Endometrial microvascular endothelial cells (primary cell): ENCODE data around the gene ELOVL2. TPM values are rescaled to one million over a fixed set of nuclear protein-coding genes. Genes with fewer than 3 reads are reported as not detected.
"Not testable (repeated sequence)": the region's sequence is repeated elsewhere in the genome, so short reads cannot be mapped to it uniquely, and the experiment has no call there.

Source experiments
- in situ Hi-C: cut with HindIII; loops from 2 replicates; pipeline ENCODE4 v1.10.0; 2017; ENCODE audit warnings: low sequenced_read_pairs, low pct_unique_long_range_greater_than_20kb; ENCODE audit errors: inconsistent ontology term
- total RNA-seq: library from RNA; depleted of rRNA; stranded (reverse); fragments of >200 nt; gene quantifications from one replicate; pipeline ENCODE4 v1.2.3, GENCODE V29; 2015; ENCODE audit errors: inconsistent ontology term

Gene ELOVL2, protein sequence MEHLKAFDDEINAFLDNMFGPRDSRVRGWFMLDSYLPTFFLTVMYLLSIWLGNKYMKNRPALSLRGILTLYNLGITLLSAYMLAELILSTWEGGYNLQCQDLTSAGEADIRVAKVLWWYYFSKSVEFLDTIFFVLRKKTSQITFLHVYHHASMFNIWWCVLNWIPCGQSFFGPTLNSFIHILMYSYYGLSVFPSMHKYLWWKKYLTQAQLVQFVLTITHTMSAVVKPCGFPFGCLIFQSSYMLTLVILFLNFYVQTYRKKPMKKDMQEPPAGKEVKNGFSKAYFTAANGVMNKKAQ
- not detected for total RNA-seq

DNA sequence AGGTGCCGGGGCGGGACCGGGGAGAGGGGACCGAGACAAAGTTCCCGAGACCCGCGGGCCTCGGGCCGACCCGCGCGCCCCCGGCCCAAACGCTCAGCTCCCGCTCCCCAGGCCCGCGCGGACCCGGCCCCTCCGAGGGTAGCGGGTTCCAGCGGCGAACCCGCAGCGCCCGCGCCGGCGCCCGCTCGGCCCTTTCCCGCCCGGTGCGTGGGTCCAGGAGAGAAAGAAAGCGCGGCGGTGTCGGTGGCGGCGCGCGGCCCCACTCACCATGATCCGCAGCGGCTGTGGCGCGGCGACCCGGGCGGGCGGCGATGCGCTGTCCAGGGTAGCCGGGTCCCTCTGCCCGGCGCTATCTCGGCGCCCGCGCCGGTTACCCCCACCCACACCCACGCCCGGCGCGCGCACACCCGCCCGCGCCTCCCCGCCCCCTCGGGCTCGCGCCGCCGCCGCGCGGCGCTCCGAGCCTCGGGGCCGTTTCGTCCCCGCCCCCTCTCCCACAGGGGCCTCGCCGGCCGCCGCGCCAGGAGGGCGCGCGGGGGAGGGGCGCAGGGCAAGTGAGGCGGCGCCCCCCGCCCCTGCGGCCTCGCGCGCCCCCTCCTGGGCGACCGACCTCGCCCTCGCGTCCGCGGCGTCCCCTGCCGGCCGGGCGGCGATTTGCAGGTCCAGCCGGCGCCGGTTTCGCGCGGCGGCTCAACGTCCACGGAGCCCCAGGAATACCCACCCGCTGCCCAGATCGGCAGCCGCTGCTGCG, at the start of gene ELOVL2:
TSS of gene ELOVL2 (minus strand) at position 345 of the 751 bp plus-strand sequence. CDS start at position 270, 75 bp downstream.
- in situ Hi-C loops: no loop called here

DNA sequence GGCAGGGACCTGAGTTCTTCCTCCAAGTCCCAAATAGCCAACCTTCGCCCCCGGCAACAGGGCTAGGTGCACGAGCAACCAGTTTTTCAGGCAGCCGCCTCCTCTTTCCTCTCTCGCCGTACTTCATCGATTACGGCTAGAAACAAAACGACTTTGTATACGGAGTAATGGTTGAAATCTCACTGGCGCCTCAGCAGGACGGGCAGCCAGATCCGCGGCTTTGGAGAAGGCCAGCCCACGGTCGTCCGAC, 49.2 kb upstream of the ELOVL2 start:
- in situ Hi-C loops: no loop called here

DNA sequence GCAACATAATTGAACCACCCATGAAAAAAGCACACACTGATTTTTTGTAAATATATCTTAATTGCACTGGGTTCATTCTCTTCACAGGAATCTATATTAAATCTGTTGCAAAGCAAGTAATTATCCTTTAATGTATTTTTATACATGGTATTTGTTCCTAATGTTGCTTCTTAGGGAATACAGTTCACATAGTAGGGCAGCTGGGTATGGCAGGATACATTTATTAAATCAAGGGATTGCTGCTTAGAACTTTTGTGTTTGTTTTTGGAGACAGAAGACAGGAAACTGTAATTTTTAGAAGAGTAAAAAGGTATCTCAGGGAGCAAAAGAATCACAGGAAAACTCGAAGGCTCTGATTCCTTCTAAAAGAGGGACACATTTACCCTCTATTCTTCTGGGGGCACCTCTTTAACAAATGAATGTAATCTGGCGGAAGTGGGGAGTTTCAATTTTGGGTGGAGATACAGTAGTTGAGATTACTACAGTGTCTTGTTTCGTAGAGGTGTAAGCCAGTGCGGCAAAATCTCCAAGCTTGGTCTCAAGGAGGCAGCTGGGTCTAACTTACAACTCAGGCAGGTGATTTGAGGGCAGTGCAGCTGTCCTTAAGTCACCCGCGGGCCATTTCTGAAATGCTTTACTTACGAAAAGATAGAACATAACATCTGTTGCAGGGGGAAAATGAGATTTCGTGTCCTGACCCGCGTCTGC, 48.7 kb upstream of the ELOVL2 start:
- in situ Hi-C loops: no loop called here

DNA sequence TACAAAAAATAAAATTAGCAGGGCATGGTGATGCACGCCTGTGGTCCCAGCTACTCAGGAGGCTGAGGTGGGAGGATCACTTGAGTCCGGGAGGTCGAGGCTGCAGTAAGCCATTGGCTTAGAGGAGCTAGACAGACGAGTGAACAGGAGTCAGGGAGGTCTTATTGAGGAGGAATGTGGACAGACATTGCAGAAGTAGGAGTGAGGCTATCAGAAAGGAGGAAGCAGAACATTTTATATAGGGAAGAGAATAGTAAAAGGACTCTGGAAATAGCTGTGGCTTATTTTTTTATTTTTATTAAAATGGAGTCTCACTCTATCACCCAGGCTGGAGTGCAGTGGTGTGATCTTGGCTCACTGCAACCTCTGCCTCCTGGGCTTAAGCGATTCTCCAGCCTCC, 47.0 kb upstream of the ELOVL2 start:
- in situ Hi-C loops: not testable (repeated sequence)

DNA sequence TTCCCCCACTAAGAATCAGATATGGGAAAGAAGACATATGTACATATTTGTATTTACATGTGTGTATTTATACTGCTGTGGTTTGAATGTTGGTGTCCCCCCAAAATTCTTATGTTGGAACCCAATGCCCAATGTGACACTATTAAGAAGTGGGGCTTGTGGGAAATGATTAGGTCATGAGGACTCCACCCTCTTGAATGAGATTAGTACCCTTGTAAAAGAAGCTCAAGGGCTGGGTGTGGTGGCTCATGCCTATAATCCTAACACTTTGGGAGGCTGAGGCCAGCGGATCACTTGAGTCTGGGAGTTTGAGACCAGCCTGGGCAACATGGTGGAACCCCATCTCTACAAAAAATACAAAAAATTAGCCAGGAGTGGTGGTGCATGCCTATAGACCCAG, 45.6 kb upstream of the ELOVL2 start:
- in situ Hi-C loops: no loop called here

DNA sequence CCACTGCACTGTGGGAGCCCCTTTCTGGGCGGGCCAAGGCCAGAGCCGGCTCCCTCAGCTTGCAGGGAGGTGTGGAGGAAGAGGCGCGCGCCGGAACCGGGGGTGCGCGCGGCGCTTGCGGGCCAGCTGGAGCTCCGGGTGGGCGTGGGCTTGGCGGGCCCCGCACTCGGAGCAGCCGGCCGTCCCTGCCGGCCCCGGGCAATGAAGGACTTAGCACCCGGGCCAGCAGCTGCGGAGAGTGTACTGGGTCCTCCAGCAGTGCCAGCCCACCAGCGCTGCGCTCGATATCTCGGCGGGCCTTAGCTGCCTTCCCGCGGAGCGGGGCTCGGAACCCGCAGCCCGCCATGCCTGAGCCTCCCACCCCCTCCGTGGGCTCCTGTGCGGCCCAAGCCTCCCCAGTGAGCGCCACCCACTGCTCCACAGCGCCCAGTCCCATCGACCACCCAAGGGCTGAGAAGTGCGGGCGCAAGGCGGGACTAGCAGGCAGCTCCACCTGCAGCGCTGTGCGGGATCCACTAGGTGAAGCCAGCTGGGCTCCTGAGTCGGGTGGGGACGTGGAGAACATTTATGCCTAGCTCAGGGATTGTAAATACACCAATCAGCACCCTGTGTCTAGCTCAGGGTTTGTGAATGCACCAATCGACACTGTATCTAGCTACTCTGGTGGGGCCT, 43.2 kb upstream of the ELOVL2 start:
- in situ Hi-C loops: not testable (repeated sequence)

DNA sequence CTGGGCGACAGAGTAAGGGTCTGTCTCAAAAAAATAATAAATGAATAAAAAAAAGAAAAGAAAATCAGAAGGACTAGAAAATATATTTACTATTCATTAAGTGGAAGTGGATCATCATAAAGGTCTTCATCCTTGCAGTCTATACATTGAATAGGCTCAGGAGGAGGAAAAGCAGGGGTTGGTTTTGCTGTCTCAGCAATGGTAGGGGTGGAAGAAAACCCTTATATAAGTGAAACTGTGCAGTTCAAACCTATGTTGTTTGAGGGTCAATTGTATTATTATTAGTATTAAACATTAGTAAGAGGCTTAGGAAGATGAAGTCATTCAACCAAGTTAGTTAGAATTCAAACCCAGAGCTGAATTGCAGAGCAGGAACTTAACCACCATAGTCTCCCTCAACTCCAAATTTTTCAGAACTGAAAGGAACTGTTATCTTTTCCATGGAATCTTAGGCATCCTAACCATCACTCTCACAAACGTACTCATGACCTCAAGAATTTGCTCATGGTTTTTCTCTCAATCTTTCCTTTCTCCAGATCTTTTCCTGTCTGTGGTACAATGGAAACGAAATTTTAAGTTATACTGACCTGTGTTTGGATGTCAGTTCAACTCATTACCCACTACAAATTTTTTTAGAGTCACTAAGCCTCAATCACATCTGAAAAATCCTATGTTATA, 41.8 kb upstream of the ELOVL2 start:
- in situ Hi-C loops: no loop called here

DNA sequence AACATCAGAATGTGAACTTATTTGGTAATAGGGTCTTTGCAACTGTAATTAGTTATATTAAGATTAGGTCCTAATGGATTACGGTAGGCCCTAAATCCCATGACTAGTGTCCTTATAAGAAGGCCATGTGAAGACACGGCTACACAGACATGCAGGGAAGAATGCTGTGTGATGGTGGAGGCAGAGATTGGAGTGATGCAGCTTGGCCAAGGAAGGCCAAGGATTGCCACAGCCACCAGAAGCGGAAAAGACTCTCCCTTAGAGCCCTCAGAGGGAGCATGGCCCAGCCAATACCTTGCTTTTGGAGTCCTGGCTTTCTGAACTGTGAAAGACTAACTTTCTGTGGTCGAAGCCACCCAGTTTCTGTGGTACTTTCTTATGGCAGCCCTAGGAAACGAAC, 39.9 kb upstream of the ELOVL2 start:
- in situ Hi-C loops: no loop called here

DNA sequence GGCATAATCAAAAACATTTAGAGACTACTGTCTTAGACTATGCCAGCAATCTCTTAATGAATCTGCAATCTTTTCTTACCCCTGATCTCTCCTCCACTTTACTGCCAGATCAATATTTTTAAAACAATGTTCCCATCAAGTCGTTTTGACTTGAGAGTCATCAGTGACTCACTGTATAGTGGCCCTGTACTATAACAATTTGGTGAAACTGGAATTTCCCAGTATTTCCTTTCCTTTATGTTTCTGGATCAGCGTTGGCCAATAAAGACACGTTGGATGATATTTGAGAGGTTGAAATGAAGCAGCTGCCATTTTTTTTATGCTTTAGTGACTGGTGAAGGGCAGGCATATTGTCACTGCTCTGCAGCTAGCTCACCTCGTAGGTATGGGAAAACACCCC, 39.4 kb upstream of the ELOVL2 start:
- in situ Hi-C loops: no loop called here

DNA sequence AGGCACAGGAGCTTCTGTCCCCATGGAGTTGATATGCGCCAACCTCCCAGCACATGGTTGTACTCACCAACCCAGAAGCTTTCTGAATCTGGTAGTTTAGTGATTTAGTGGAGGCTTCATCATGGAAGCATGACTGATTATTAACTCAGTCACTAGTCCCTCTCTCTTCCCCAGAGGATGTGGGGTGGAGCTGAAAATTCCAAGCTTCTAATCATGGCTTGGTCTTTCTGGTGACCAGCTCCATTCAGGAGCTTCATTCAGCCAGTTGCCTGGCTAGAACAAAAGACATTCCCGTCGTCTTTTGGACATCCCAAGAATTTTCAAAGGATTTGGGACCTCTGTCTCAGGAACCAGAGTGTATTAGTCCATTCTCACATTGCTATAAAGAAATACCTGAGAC, 36.2 kb upstream of the ELOVL2 start:
- in situ Hi-C loops: no loop called here

DNA sequence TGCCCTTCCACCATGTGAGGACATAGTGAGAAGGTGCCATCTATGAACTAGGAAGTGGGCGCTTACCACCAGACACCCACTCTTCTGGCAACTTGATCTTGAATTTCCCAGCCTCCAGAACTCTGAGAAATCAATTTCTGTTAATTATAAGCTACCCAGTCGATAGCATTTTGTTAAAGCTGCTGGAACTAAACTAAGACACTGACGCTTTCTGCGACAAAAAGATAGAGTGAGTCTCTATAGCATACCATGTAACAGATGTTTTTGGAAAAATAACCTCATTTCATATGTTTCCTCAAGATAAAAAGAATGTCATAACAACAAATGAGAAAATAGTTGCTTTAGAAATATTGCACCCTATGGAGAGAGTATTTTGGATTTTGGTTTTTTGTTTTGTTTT, 34.2 kb upstream of the ELOVL2 start:
- in situ Hi-C loops: no loop called here

DNA sequence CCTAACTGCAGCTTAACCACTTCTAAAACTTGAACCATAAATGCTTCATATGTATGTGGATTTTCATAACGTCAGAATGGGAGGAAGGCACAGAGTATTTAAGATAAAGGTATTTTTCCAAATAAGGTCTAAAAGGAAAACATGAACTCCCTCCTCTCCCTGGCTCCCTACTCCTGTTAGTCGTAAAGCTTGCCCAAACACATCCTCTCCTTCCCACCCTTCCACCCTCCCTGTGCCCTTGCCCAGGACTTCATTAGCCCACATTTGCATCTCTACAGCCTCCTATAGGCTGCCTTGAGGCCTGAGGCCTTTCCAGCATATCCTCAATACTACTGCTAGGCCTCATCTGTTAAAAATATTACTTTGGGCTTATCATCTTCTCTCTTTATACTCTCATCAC, 32.4 kb upstream of the ELOVL2 start:
- in situ Hi-C loops: no loop called here

DNA sequence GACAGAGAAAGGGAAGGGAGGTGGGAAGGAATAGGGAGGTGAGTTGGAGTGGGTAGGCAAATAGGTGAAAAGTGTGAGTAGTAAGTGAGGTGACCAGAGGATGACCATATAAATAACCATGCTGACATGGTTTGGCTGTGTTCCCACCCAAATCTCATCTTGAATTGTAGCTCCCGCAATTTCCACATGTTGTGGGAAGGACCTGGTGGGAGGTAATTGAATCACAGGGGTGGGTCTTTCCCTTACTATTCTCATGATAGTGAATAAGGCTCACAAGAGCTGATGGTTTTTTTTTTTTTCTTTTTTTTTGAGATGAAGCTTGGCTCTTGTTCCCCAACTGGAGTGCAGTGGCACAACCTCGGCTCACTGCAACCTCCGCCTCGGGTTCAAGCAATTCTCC, 28.0 kb upstream of the ELOVL2 start:
- in situ Hi-C loops: no loop called here

DNA sequence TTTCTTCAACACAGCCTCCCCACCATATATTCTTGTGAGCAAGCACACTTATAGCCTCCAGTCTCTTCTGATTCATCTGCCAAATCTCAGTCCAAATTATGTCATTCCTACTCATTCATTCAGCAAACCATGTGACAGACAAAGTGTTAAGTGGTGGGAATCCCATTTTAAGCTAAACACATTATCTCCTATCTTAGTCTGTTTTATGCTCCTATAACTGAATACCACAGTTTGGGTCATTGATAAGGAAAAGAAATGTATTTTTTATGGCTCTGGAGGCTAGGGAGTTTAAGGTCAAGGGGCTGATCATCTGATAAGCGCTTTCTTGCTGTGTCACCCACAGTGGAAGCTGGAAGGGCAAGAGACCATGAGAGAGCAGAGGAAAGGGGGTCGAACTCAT, 25.7 kb upstream of the ELOVL2 start:
- in situ Hi-C loops: no loop called here

DNA sequence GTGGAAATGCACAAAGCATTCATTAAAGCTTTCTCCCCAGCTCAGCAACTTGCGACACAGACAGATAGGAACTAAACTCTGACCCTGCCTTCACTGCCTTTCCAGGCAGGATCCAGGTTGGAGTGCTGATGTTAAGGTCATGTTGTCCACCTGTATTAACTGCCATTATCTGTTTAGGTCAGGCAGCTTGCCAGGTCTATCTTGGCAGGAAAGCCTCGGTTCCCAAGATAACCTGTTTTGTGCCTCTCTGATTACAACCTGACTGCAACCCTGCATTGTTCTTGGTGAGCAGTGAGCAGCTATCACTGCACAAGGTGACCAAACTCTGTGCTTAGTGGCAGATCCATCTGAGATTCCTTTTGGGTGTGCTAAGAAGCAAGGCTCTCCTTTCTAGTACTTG, 23.2 kb upstream of the ELOVL2 start:
- in situ Hi-C loops: no loop called here

DNA sequence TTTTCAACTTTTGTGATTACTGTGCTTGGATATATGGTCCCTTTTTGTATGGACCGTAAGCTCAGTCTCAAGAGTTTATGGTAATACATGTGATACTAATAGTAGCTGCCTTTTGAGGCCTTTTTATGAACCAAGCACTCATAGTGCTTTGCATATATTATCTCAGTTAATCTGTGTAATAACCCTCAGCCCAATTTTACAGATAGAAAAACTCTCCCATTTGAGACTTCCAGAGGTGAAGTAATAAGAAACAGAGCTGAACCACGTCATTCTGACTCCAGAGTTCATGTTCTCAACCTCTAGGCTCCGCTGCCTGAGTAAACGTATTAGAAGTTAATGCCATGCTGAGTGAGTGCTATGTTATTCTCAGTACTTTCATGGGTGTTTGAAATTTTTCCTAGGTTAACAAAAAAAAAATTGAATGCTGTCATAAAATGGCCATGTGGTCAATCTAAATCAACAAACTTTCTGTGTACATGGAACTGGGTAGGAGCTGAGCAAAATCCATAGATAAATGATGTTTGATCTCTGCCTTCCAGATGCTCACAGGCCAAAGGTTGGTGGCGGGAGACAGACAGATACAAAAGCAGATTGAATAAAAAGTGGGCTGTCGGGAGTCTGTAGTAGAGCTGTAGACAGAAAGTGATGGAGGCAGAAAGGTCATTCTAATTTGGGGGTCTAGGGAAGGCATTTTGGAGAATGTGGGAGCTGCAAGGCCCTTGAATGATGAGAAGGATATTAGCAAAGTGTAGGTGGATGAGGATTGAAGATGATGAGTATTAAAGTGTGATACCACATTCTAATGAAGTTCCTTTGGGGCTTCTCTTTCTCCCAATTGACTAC, 22.6 kb upstream of the ELOVL2 start:
- in situ Hi-C loops: no loop called here

DNA sequence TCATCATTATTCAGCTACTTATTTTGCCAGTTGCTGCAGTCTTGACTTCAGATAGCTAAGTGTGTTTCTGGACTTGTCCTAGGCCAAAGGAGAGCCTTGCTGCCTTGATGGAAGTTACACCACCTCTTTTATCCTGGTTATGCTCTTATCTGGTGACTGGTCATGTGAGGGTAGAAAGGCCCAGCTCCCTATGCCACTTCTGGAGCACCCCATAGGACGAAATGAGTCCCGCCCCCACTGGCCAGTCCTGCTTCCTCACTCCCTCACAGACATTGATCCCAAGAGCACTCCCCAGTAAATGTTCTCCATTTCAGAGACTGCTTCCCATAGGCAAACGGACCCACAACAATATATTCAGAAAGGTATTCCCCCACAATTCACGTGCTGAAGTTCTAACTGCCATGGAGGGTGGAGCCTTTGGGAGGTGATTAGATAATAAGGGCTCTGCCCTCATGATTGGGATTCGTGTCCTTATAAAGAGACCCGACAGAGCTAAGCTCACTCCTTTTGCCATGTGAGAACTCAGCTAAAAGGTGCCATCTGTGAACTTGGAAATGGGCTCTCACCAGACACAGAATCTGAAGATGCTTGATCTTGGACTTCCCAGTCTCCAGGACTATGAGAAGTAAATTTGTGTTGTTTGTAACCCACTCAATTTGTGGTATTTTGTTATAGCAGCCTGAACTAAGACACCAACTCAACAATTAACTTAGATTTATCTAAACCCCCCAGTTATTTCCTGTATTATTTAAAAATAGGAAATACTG, 21.5 kb upstream of the ELOVL2 start:
- in situ Hi-C loops: no loop called here

DNA sequence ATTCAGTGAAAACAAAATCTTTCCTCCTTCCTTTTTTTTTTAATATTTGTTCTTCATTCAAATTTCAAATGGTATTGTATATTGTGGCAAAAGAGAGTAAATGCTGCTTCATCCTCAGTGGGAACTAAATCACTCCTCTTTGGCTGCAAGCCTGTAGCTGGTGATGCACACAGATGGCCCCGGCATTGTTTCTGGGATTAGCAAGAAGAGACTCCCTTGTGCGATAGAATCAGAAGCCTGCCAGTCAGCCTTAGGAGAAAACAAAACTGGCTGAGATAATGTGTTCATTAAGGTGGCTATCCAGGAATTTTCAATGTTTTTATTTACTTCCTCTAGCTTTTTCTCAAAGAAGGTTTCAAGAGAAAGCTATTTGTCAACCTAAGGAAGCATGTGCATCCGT, 20.7 kb upstream of the ELOVL2 start:
- in situ Hi-C loops: no loop called here
